Neural progenitor cell (in vitro differentiated cells): ENCODE results near the gene NXNL1.
"Not testable (repeated sequence)": the region's sequence is repeated elsewhere in the genome, so short reads cannot be mapped to it uniquely, and the experiment has no call there.

Experiments
- CTCF ChIP-seq: fragments of 200-600 bp; sonication (generic); IDR thresholded peaks from 2 replicates; pipeline ENCODE4 v1.5.1; 2017; ENCODE audit warnings: antibody characterized with exemption, mild to moderate bottlenecking
- EZH2phosphoT487 ChIP-seq: fragments of 200-600 bp; sonication (generic); IDR thresholded peaks from 2 replicates; pipeline ENCODE4 v1.6.1; 2017; ENCODE audit warnings: antibody characterized with exemption

- TF ChIP-seq CTCF, EZH2phosphoT487: not testable (repeated sequence)
These were observed 47.8 kb upstream of the NXNL1 start for GRCh38 chr19:17508558-17508933.
